SK-N-SH (cell line): ENCODE results near the gene ACVRL1. TPM values are rescaled to one million over a fixed set of nuclear protein-coding genes. Genes with fewer than 3 reads are reported as not detected.
A peak's percentile ranks its signal among the peaks of the same experiment; 100 is the strongest.

Experiments
- CTCF ChIA-PET: fragments of 300-600, 350-600 bp; formaldehyde crosslinking; extraction: SDS; loops from one replicate; lab custom pipeline; 2021; lab: Yijun Ruan, JAX
- POLR2A ChIA-PET: fragments of 350-600 bp; sonication (Branson Sonifier 250); formaldehyde crosslinking; extraction: SDS; loops from one replicate; lab custom pipeline; 2020; ENCODE audit warnings: antibody characterized with exemption, inconsistent platforms; lab: Yijun Ruan, JAX
- DNase-seq: peaks from one replicate; pipeline ENCODE4 v3.0.0; 2012
- H2AFZ ChIP-seq: fragments of 200-600 bp; sonication (generic); 2 replicates; pipeline ENCODE4 v1.8.1; 2016; ENCODE audit warnings: antibody characterized with exemption, mild to moderate bottlenecking, low read depth
- H3F3A ChIP-seq: fragments of 200-600 bp; sonication (generic); replicated peaks from 2 replicates; pipeline ENCODE3; 2016; ENCODE audit warnings: antibody characterized with exemption, mild to moderate bottlenecking; ENCODE audit not compliant: insufficient read depth
- H3K27ac ChIP-seq, 2 experiments: fragments of 200-500 bp in 1 of 2; fragments of 200-600 bp in 1 of 2; sonication (Bioruptor generic) in 1 of 2; sonication (generic), shearing (Covaris generic) in 1 of 2; 2 replicates each; pipeline versions ENCODE4 v1.5.1 to v1.6.1; 2014 to 2016; ENCODE audit warnings: low read depth in 2 of 2, inconsistent platforms in 1 of 2, low read length in 1 of 2, mild to moderate bottlenecking in 1 of 2, mixed read lengths in 1 of 2
- H3K27me3 ChIP-seq: fragments of 200-600 bp; sonication (generic), shearing (Covaris generic); 2 replicates; pipeline ENCODE4 v1.6.1; 2016; ENCODE audit warnings: mixed run types; ENCODE audit not compliant: insufficient read depth
- H3K36me3 ChIP-seq, 2 experiments: fragments of 200-500 bp in 1 of 2; fragments of 200-600 bp in 1 of 2; sonication (Bioruptor generic) in 1 of 2; sonication (generic) in 1 of 2; replicated peaks in 1 of 2; 2 replicates each; pipeline versions ENCODE3 to v1.5.1; 2014 to 2016; ENCODE audit warnings: low read length in 1 of 2, mild to moderate bottlenecking in 1 of 2; ENCODE audit not compliant: insufficient read depth in 2 of 2, control insufficient read depth in 1 of 2
- H3K4me1 ChIP-seq, 2 experiments: fragments of 200-500 bp in 1 of 2; fragments of 200-600 bp in 1 of 2; sonication (Bioruptor generic) in 1 of 2; sonication (generic), shearing (Covaris generic) in 1 of 2; 2 replicates each; pipeline versions ENCODE4 v1.5.1 to v1.6.1; 2014 to 2016; ENCODE audit warnings: low read depth in 1 of 2, low read length in 1 of 2, mixed run types in 1 of 2; ENCODE audit not compliant: insufficient read depth in 2 of 2, control insufficient read depth in 1 of 2
- H3K4me2 ChIP-seq: fragments of 200-600 bp; sonication (generic), shearing (Covaris generic); 2 replicates; pipeline ENCODE4 v1.6.1; 2017; ENCODE audit warnings: mixed run types
- H3K4me3 ChIP-seq, 2 experiments: fragments of 200-500 bp in 1 of 2; fragments of 200-600 bp in 1 of 2; sonication (Bioruptor generic) in 1 of 2; sonication (generic), shearing (Covaris generic) in 1 of 2; 2 replicates each; pipeline versions ENCODE4 v1.5.1 to v1.8.1; 2014 to 2016; ENCODE audit warnings: low read depth in 2 of 2, inconsistent platforms in 1 of 2, low read length in 1 of 2, mild to moderate bottlenecking in 1 of 2, mixed read lengths in 1 of 2, moderate library complexity in 1 of 2
- H3K79me2 ChIP-seq: fragments of 200-600 bp; sonication (generic); 2 replicates; pipeline ENCODE4 v1.8.1; 2017; ENCODE audit warnings: mild to moderate bottlenecking; ENCODE audit not compliant: insufficient read depth
- H3K9ac ChIP-seq: fragments of 200-600 bp; sonication (generic); 2 replicates; pipeline ENCODE4 v1.6.1; 2017; ENCODE audit warnings: mixed run types
- H3K9me2 ChIP-seq: fragments of 200-600 bp; sonication (generic); 2 replicates; pipeline ENCODE4 v1.6.1; 2017; ENCODE audit warnings: mixed run types
- H3K9me3 ChIP-seq: fragments of 200-600 bp; sonication (generic); 2 replicates; pipeline ENCODE4 v1.6.1; 2017; ENCODE audit warnings: mixed run types, mild to moderate bottlenecking, moderate library complexity
- H4K20me1 ChIP-seq: fragments of 200-600 bp; sonication (generic); 2 replicates; pipeline ENCODE4 v1.6.1; 2017; ENCODE audit warnings: mild to moderate bottlenecking, mixed run types; ENCODE audit not compliant: insufficient read depth
- CHD2 ChIP-seq: fragments of 150-350 bp; IDR thresholded peaks from 2 replicates; pipeline ENCODE4 v1.6.1; 2018; ENCODE audit warnings: low read length; ENCODE audit not compliant: partially characterized antibody
- EP300 ChIP-seq, 2 experiments: IDR thresholded peaks; 2 replicates each; pipeline versions ENCODE4 v1.4.0 to v1.6.1; 2012; ENCODE audit warnings: borderline replicate concordance in 1 of 2, low read depth in 1 of 2, low read length in 1 of 2
- FOXJ3 ChIP-seq: sonication (generic); formaldehyde crosslinking; IDR thresholded peaks from 2 replicates; pipeline ENCODE4 v1.5.1; 2020; ENCODE audit warnings: mild to moderate bottlenecking, missing genetic modification reagents
- FOXM1 ChIP-seq: IDR thresholded peaks from 2 replicates; pipeline ENCODE4 v1.4.0; 2012; ENCODE audit warnings: low read depth, mild to moderate bottlenecking
- GABPA ChIP-seq: IDR thresholded peaks from 2 replicates; pipeline ENCODE4 v1.4.0; 2012; ENCODE audit warnings: low read depth, mild to moderate bottlenecking
- GATA2 ChIP-seq: sonication (generic); formaldehyde crosslinking; IDR thresholded peaks from 2 replicates; pipeline ENCODE4 v1.5.0; 2020; ENCODE audit warnings: mild to moderate bottlenecking, missing genetic modification reagents
- MEF2A ChIP-seq: IDR thresholded peaks from 2 replicates; pipeline ENCODE4 v1.4.0; 2012; ENCODE audit warnings: low read depth, borderline replicate concordance
- NFIC ChIP-seq: IDR thresholded peaks from 2 replicates; pipeline ENCODE4 v1.4.0; 2012; ENCODE audit warnings: borderline replicate concordance
- NRF1 ChIP-seq: IDR thresholded peaks from 2 replicates; pipeline ENCODE4 v1.6.1; 2012; ENCODE audit warnings: low read depth, mild to moderate bottlenecking, low read length
- POLR2AphosphoS5 ChIP-seq: IDR thresholded peaks from 2 replicates; pipeline ENCODE4 v1.6.1; 2012; ENCODE audit warnings: low read depth, low read length
- RCOR1 ChIP-seq: fragments of 150-350 bp; IDR thresholded peaks from 2 replicates; pipeline ENCODE4 v1.6.1; 2017; ENCODE audit warnings: antibody characterized with exemption, low read length
- REST ChIP-seq: IDR thresholded peaks from 2 replicates; pipeline ENCODE4 v1.6.1; 2012; ENCODE audit warnings: mild to moderate bottlenecking, low read depth, low read length, moderate library complexity
- RXRA ChIP-seq: IDR thresholded peaks from 2 replicates; pipeline ENCODE4 v1.4.0; 2012; ENCODE audit warnings: low read depth, mild to moderate bottlenecking, borderline replicate concordance
- SIN3A ChIP-seq: IDR thresholded peaks from 2 replicates; pipeline ENCODE4 v1.6.1; 2012; ENCODE audit warnings: low read depth, mild to moderate bottlenecking, low read length, moderate library complexity, borderline replicate concordance
- SMC3 ChIP-seq: IDR thresholded peaks from 2 replicates; pipeline ENCODE4 v1.6.1; 2012; ENCODE audit warnings: low read depth, low read length, improper control_type of control experiment
- TAF1 ChIP-seq: IDR thresholded peaks from 2 replicates; pipeline ENCODE4 v1.6.1; 2012; ENCODE audit warnings: low read depth, mild to moderate bottlenecking, low read length, moderate library complexity, borderline replicate concordance
- USF1 ChIP-seq: IDR thresholded peaks from 2 replicates; pipeline ENCODE4 v1.4.0; 2012; ENCODE audit warnings: low read depth, borderline replicate concordance
- WGBS: methylation state at CpG from one replicate; pipeline ENCODE4 v1.1.6; 2017; ENCODE audit warnings: low lambda C conversion rate; 5-methylcytosine and 5-hydroxymethylcytosine counted together
- polyA plus RNA-seq, 3 experiments: library from polyadenylated mRNA; depleted of rRNA; stranded (reverse); fragments of >200 nt; gene quantifications; 2 replicates each; pipeline ENCODE4 v1.2.3, GENCODE V29; 2012

Gene ACVRL1
- polyA plus RNA-seq, 1 of the 3 experiments (the other 2 are of a cell fraction), result 0.07 TPM

DNA sequence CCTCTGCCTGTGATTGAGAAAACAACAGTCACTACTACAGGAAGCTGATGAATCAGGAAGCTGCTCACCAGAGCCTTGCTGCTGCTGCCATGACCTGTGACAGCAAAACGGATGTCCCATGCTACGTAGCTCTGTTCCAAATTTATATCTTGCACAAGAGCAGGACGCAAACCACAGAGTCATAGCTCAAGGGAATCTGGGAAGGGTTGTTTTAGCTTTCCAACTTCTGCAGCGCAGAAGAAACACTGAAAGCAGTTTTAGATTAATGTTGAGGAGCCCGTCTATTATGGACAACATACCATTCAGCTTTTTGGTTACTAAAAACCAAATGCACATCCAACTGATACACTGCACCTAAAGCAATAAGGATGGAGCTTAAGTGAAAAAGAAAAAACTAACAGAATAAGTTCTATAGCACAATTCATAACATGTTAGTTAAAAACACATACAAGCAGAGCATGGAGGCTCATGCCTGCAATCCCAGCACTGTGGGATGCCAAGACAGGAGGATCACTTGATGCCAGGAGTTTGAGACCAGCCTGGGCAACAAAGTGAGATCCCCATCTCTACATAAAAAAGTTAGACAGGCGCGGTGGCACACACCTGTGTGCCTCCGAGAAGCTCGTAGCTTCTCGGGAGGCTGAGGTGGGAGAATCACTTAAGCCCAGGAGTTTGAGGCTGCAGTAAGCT is 21.1 kb upstream of the ACVRL1 start (continued):
- no peak for TF ChIP-seq USF1
- TF ChIP-seq NRF1, result no peak
- no peak for TF ChIP-seq SIN3A
- no peak for TF ChIP-seq TAF1

- Histone ChIP-seq H3K4me3 (no peak within 1 kb of the TSS), H3K4me2 (no peak within 1 kb of the TSS)
- DNase-seq, result peak; percentile 44
Measured at GRCh38 chr12:51887476-51888315, 19.6 kb upstream of the ACVRL1 start, which contains the start of gene ANKRD33. Gene ANKRD33 (plus strand): TSS chr12:51888103. CDS start chr12:51888187, 84 bp downstream.

GRCh38 chr12:51888316-51889215 is 18.7 kb upstream of the ACVRL1 start:
- Histone ChIP-seq H3K79me2 (no peaks in the 10 kb centered on the region), H3K27ac (no peak overlapping the region), H3K36me3 (no peaks in the 10 kb centered on the region), H3K4me1 (no peaks in the 10 kb centered on the region; a peak in 1 of 4 replicates), H3F3A (no peaks in the 10 kb centered on the region), H3K27me3 (no peaks in the 10 kb centered on the region), H2AFZ (no peak overlapping the region), H4K20me1 (no peaks in the 10 kb centered on the region), H3K9me2 (no peaks in the 10 kb centered on the region), H3K4me3 (no peak overlapping the region), H3K9me3 (no peaks in the 10 kb centered on the region), H3K9ac (no peak overlapping the region), H3K4me2 (no peak overlapping the region)
- peak; percentile 19 for DNase-seq
- WGBS, result 84% methylated on average over 8 of the region's 15 CpGs
- ChIA-PET POLR2A (no interaction called here), CTCF (interaction anchor here (0.8 to 12.2 kb wide), 14 partner anchors 13 to 467 kb away, joined by 3 to 141 read pairs (median 5); no protein-coding TSS in a partner anchor)
- TF ChIP-seq RXRA (no peak), SMC3 (no peak), RCOR1 (no peak), GATA2 (no peak), USF1 (no peak), REST (no peak), FOXJ3 (no peak), NFIC (no peak), POLR2AphosphoS5 (no peak), MEF2A (no peak), EP300 (IDR thresholded peaks at IDR 0.05; ENCODE audit: borderline replicate concordance in 1 of 2, low read depth in 1 of 2, low read length in 1 of 2) (no peak), SIN3A (no peak), CHD2 (no peak)

More at GRCh38 chr12:51887476-51888315, 19.6 kb upstream of the ACVRL1 start, which contains the start of gene ANKRD33:
- Histone ChIP-seq H3F3A (no peaks in the 10 kb centered on the region), H3K36me3 (no peaks in the 10 kb centered on the region), H4K20me1 (no peaks in the 10 kb centered on the region), H3K9me3 (no peaks in the 10 kb centered on the region), H3K27me3 (no peaks in the 10 kb centered on the region), H3K9ac (no peak within 1 kb of the TSS), H3K9me2 (no peaks in the 10 kb centered on the region), H3K4me1 (no peaks in the 10 kb centered on the region; a peak in 1 of 4 replicates), H2AFZ (no peak within 1 kb of the TSS), H3K79me2 (no peaks in the 10 kb centered on the region), H3K27ac (no peak within 1 kb of the TSS)
- TF ChIP-seq SMC3, result no peak
- TF ChIP-seq GABPA, result no peak
- no peak for TF ChIP-seq FOXM1
- WGBS, result 90% methylated on average over 36 of the region's 41 CpGs
- ChIA-PET POLR2A (no interaction called here), CTCF (interaction anchor here (0.7 to 12.2 kb wide), 10 partner anchors 12 to 202 kb away, joined by 3 to 141 read pairs (median 6); no protein-coding TSS in a partner anchor)
